IMR-90 (cell line): ENCODE results near the gene AHSG. TPM values are rescaled to one million over a fixed set of nuclear protein-coding genes. Genes with fewer than 3 reads are reported as not detected.

Experiments used
- ATAC-seq: fragments of 200-7000 bp; cut with Tn5 transposase; 2 replicates; pipeline ENCODE4 v1.9.1; 2020; ENCODE audit warnings: low read depth, mild to moderate bottlenecking, moderate library complexity
- BruUV-seq: library from RNA; stranded (reverse); fragments of 400-500 nt; replicated peaks from 2 replicates; lab custom pipeline; 2021; lab: Mats Ljungman, UMichigan
- CTCF ChIA-PET: fragments of 300-600 bp; formaldehyde crosslinking; extraction: SDS; loops from one replicate; lab custom pipeline; 2021; ENCODE audit warnings: antibody characterized with exemption; lab: Yijun Ruan, JAX
- POLR2A ChIA-PET: fragments of 300-600 bp; sonication (Branson Sonifier 250); formaldehyde crosslinking; loops from one replicate; lab custom pipeline; 2022; ENCODE audit warnings: antibody characterized with exemption; ENCODE audit not compliant: unreplicated experiment; lab: Charles Lee
- DNase-seq: peaks from one replicate; pipeline ENCODE4 v3.0.0; 2013
- H2AFZ ChIP-seq: replicated peaks from 2 replicates; pipeline ENCODE3; 2013; ENCODE audit warnings: low read length, mild to moderate bottlenecking; ENCODE audit not compliant: poor library complexity
- H2AK5ac ChIP-seq: 2 replicates; pipeline ENCODE4 v1.6.1; 2013; ENCODE audit warnings: low read depth, low read length, inconsistent platforms
- H2AK9ac ChIP-seq: replicated peaks from 2 replicates; pipeline ENCODE3; 2013; ENCODE audit warnings: mild to moderate bottlenecking, low read depth, low read length, moderate library complexity; ENCODE audit not compliant: poor library complexity
- H2BK120ac ChIP-seq: 2 replicates; pipeline ENCODE4 v1.6.1; 2013; ENCODE audit warnings: low read depth, low read length, inconsistent platforms
- H2BK15ac ChIP-seq: 3 replicates; pipeline ENCODE4 v1.6.1; 2013; ENCODE audit warnings: low read depth, low read length, inconsistent platforms
- H2BK20ac ChIP-seq: 2 replicates; pipeline ENCODE4 v1.6.1; 2013; ENCODE audit warnings: low read depth, mild to moderate bottlenecking, inconsistent platforms, low read length, moderate library complexity
- H2BK5ac ChIP-seq: 2 replicates; pipeline ENCODE4 v1.6.1; 2013; ENCODE audit warnings: mild to moderate bottlenecking, low read depth, low read length, inconsistent platforms; ENCODE audit not compliant: poor library complexity, severe bottlenecking
- H3K14ac ChIP-seq: replicated peaks from 2 replicates; pipeline ENCODE4 v1.6.1; 2013; ENCODE audit warnings: low read depth, low read length, inconsistent platforms
- H3K18ac ChIP-seq: 2 replicates; pipeline ENCODE4 v1.6.1; 2013; ENCODE audit warnings: low read depth, low read length, control low read depth
- H3K23ac ChIP-seq: 2 replicates; pipeline ENCODE4 v1.6.1; 2013; ENCODE audit warnings: low read depth, low read length, inconsistent platforms
- H3K27ac ChIP-seq: 2 replicates; pipeline ENCODE4 v1.5.1; 2013; ENCODE audit warnings: mild to moderate bottlenecking, control low read depth, low read length; ENCODE audit not compliant: insufficient read depth
- H3K27me3 ChIP-seq: 2 replicates; pipeline ENCODE4 v1.6.1; 2013; ENCODE audit warnings: low read length; ENCODE audit not compliant: control insufficient read depth, insufficient read depth
- H3K36me3 ChIP-seq: 2 replicates; pipeline ENCODE4 v1.6.1; 2013; ENCODE audit warnings: low read length, mixed read lengths; ENCODE audit not compliant: control insufficient read depth, insufficient read depth
- H3K4ac ChIP-seq: 2 replicates; pipeline ENCODE4 v1.6.1; 2013; ENCODE audit warnings: low read depth, low read length, inconsistent platforms
- H3K4me1 ChIP-seq: 2 replicates; pipeline ENCODE4 v1.6.1; 2013; ENCODE audit warnings: low read length, mixed read lengths; ENCODE audit not compliant: control insufficient read depth, insufficient read depth
- H3K4me2 ChIP-seq: 2 replicates; pipeline ENCODE4 v1.6.1; 2013; ENCODE audit warnings: low read depth, mild to moderate bottlenecking, control low read depth, low read length, moderate library complexity
- H3K4me3 ChIP-seq: 2 replicates; pipeline ENCODE4 v1.5.1; 2013; ENCODE audit warnings: low read depth, mild to moderate bottlenecking, control low read depth, low read length, moderate library complexity; ENCODE audit not compliant: insufficient read depth
- H3K56ac ChIP-seq: 2 replicates; pipeline ENCODE4 v1.6.1; 2013; ENCODE audit warnings: low read length, inconsistent platforms; ENCODE audit not compliant: insufficient read depth; ENCODE audit errors: extremely low read depth
- H3K79me1 ChIP-seq, 2 experiments: 2 replicates each; pipeline ENCODE4 v1.6.1; 2013; ENCODE audit warnings: low read length in 2 of 2, inconsistent platforms in 1 of 2, low read depth in 1 of 2
- H3K9ac ChIP-seq: 2 replicates; pipeline ENCODE4 v1.6.1; 2013; ENCODE audit warnings: low read depth, low read length, control low read depth
- H3K9me1 ChIP-seq: 2 replicates; pipeline ENCODE4 v1.6.1; 2013; ENCODE audit warnings: low read length, inconsistent platforms; ENCODE audit not compliant: insufficient read depth
- H3K9me3 ChIP-seq: 2 replicates; pipeline ENCODE4 v1.6.1; 2013; ENCODE audit warnings: low read length; ENCODE audit not compliant: control insufficient read depth, insufficient read depth
- H4K20me1 ChIP-seq: 2 replicates; pipeline ENCODE4 v1.6.1; 2013; ENCODE audit warnings: low read length, inconsistent platforms; ENCODE audit not compliant: insufficient read depth
- H4K5ac ChIP-seq: 2 replicates; pipeline ENCODE4 v1.6.1; 2013; ENCODE audit warnings: mild to moderate bottlenecking, low read depth, low read length, control low read depth
- H4K8ac ChIP-seq, 2 experiments: 2 replicates each; pipeline ENCODE4 v1.6.1; 2013; ENCODE audit warnings: low read depth in 2 of 2, low read length in 2 of 2, control low read depth in 1 of 2, inconsistent platforms in 1 of 2
- H4K91ac ChIP-seq: 2 replicates; pipeline ENCODE4 v1.6.1; 2013; ENCODE audit warnings: low read depth, low read length, inconsistent platforms; ENCODE audit not compliant: insufficient read depth
- CEBPB ChIP-seq: IDR thresholded peaks from 2 replicates; pipeline ENCODE4 v1.6.1; 2012; ENCODE audit warnings: low read depth, low read length, improper control_type of control experiment
- CHD1 ChIP-seq: IDR thresholded peaks from 2 replicates; pipeline ENCODE4 v1.6.1; 2012; ENCODE audit warnings: low read depth, low read length, improper control_type of control experiment
- ELK1 ChIP-seq: fragments of 150-350 bp; IDR thresholded peaks from 2 replicates; pipeline ENCODE4 v1.6.1; 2016; ENCODE audit warnings: low read depth, mild to moderate bottlenecking, low read length, moderate library complexity, borderline replicate concordance
- FOS ChIP-seq: fragments of 150-350 bp; IDR thresholded peaks from 2 replicates; pipeline ENCODE4 v1.6.1; 2016; ENCODE audit warnings: low read depth, low read length
- MAFK ChIP-seq: IDR thresholded peaks from 2 replicates; pipeline ENCODE4 v1.6.1; 2012; ENCODE audit warnings: low read depth, low read length, improper control_type of control experiment
- MAZ ChIP-seq: IDR thresholded peaks from 2 replicates; pipeline ENCODE4 v1.6.1; 2012; ENCODE audit warnings: low read depth, mild to moderate bottlenecking, low read length, improper control_type of control experiment, moderate library complexity, borderline replicate concordance
- MXI1 ChIP-seq: IDR thresholded peaks from 2 replicates; pipeline ENCODE4 v1.6.1; 2012; ENCODE audit warnings: low read depth, mild to moderate bottlenecking, low read length, moderate library complexity, borderline replicate concordance
- RAD21 ChIP-seq: IDR thresholded peaks from 2 replicates; pipeline ENCODE4 v1.6.1; 2012; ENCODE audit warnings: low read length, improper control_type of control experiment
- WGBS, 2 experiments: methylation state at CpG; one replicate each; pipeline versions ENCODE4 v1.1.5 to v1.1.7; 2013; ENCODE audit warnings: missing lambda C conversion rate in 2 of 2; ENCODE audit not compliant: insufficient read length in 1 of 2; ENCODE audit errors: extremely low coverage in 2 of 2; 5-methylcytosine and 5-hydroxymethylcytosine counted together
- dilution Hi-C: fragments of 300-500 bp; cut with HindIII; formaldehyde crosslinking; loops from one replicate; pipeline ENCODE4 v1.14.3; 2018; ENCODE audit warnings: low sequenced_read_pairs; ENCODE audit not compliant: unreplicated experiment
- in situ Hi-C: fragments of 300-500 bp; cut with MboI; formaldehyde crosslinking; loops from 3 replicates; pipeline ENCODE4 v1.14.3; 2019; ENCODE audit warnings: low sequenced_read_pairs, inconsistent platforms, mixed read lengths
- intact Hi-C: fragments of 100-400 bp; cut with micrococcal nuclease; formaldehyde crosslinking; loops from 2 replicates; pipeline ENCODE4 v1.10.0; 2022
- polyA plus RNA-seq, 3 experiments: library from polyadenylated mRNA; depleted of rRNA; stranded (reverse); fragments of >200 nt; gene quantifications; 2 replicates each; pipeline ENCODE4 v1.2.3, GENCODE V29; 2012; ENCODE audit warnings: low replicate concordance in 1 of 3
- total RNA-seq: library from RNA; depleted of rRNA; stranded (reverse); fragments of >200 nt; gene quantifications from 2 replicates; pipeline ENCODE4 v1.2.3, GENCODE V29; 2012
- TF ChIP-seq, protein P1 (sequence below): conservative IDR thresholded peaks from 2 replicates; pipeline ENCODE4 v1.5.1; 2012; ENCODE audit warnings: mild to moderate bottlenecking, low read depth, low read length, improper control_type of control experiment

AHSG gene
- total and polyA plus RNA-seq, 2 of the 4 experiments (the other 2 are of a cell fraction), result not detected

DNA sequence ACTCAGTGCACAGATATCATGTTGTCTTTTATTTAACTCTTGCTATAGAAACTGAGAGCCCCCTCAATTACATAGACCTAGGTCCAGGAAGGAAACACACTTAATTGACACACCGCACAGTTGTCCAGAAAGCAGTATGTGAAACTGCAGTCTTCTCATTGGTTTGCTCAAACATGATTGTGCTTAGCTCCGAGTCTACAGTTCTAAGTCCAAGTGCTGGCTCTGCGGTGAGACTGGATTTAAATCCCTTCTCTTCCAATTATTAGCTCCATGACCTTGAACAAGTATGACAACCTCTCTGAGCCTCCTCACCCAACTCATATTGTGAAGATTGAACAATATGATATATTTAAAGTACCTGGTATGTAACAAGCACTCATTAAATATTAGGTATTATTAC lies 19.0 kb upstream of the AHSG start:
- TF ChIP-seq CHD1, result no peak
- TF ChIP-seq CEBPB, result no peak
- TF ChIP-seq FOS, result no peak
- TF ChIP-seq MAZ, result no peak
- TF ChIP-seq, protein P1, sequence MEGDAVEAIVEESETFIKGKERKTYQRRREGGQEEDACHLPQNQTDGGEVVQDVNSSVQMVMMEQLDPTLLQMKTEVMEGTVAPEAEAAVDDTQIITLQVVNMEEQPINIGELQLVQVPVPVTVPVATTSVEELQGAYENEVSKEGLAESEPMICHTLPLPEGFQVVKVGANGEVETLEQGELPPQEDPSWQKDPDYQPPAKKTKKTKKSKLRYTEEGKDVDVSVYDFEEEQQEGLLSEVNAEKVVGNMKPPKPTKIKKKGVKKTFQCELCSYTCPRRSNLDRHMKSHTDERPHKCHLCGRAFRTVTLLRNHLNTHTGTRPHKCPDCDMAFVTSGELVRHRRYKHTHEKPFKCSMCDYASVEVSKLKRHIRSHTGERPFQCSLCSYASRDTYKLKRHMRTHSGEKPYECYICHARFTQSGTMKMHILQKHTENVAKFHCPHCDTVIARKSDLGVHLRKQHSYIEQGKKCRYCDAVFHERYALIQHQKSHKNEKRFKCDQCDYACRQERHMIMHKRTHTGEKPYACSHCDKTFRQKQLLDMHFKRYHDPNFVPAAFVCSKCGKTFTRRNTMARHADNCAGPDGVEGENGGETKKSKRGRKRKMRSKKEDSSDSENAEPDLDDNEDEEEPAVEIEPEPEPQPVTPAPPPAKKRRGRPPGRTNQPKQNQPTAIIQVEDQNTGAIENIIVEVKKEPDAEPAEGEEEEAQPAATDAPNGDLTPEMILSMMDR, result no peak
- no peak for TF ChIP-seq ELK1
- TF ChIP-seq MXI1, result no peak
- no peak for TF ChIP-seq MAFK
- no peak for TF ChIP-seq RAD21
- in situ Hi-C loops (no loop called here), intact Hi-C loops (no loop called here), dilution Hi-C loops (no loop called here)
- Histone ChIP-seq H3K18ac (no peak overlapping the region), H2BK20ac (no peak overlapping the region), H4K91ac (no peak overlapping the region), H4K8ac (no peak overlapping the region), H2BK5ac (no peak overlapping the region), H3K56ac (no peak overlapping the region), H3K4ac (no peak overlapping the region), H2AK5ac (no peak overlapping the region), H3K9me3 (no peaks in the 10 kb centered on the region), H2BK15ac (no peak overlapping the region), H4K5ac (no peak overlapping the region), H3K4me1 (no peaks in the 10 kb centered on the region), H3K9ac (no peak overlapping the region), H3K14ac (no peak overlapping the region), H3K79me1 (no peaks in the 10 kb centered on the region), H3K27me3 (peaks cover 3% of the 10 kb centered on the region; the same call in 1 of the 2 replicates), H2AFZ (no peak overlapping the region), H3K9me1 (no peaks in the 10 kb centered on the region), H2BK120ac (no peak overlapping the region), H3K4me3 (no peak overlapping the region), H3K36me3 (no peaks in the 10 kb centered on the region), H3K4me2 (no peak overlapping the region), H2AK9ac (no peak overlapping the region), H3K23ac (no peak overlapping the region), H4K20me1 (no peaks in the 10 kb centered on the region), H3K27ac (no peak overlapping the region)
- POLR2A ChIA-PET, result no interaction called here
- CTCF ChIA-PET, result interaction anchor here (2.6 kb wide), 1 partner anchor 22 kb away, joined by 12 read pairs; no protein-coding TSS in a partner anchor
- ATAC-seq, result no peak
- WGBS, 2 experiments, result 83% methylated on average over 1 of the region's 3 CpGs; no CpG with 5 or more reads in 1 of the 2 experiments
- no TSS peak for BruUV-seq
- DNase-seq, result no peak
